NCI-H2081 (cell line): Measurements from ENCODE around the gene FAHD2A.
"Not testable (repeated sequence)": the region's sequence is repeated elsewhere in the genome, so short reads cannot be mapped to it uniquely, and the experiment has no call there.

Experiments used
- DNase-seq, 2 experiments: peaks; one replicate each; lab custom pipeline; 2025; lab: John Stamatoyannopoulos, UW

The FAHD2A gene

GRCh38 chr2:95402370-95403203 is at the start of gene FAHD2A:
Gene FAHD2A (plus strand): TSS chr2:95402708. CDS start chr2:95405559, 2,851 bp downstream.
- peak; percentile 87 to 91 for DNase-seq

GRCh38 chr2:95353055-95353575 is 49.4 kb upstream of the FAHD2A start:
- DNase-seq: no peak

GRCh38 chr2:95353613-95354468 is 48.7 kb upstream of the FAHD2A start:
- no peak for DNase-seq

DNA sequence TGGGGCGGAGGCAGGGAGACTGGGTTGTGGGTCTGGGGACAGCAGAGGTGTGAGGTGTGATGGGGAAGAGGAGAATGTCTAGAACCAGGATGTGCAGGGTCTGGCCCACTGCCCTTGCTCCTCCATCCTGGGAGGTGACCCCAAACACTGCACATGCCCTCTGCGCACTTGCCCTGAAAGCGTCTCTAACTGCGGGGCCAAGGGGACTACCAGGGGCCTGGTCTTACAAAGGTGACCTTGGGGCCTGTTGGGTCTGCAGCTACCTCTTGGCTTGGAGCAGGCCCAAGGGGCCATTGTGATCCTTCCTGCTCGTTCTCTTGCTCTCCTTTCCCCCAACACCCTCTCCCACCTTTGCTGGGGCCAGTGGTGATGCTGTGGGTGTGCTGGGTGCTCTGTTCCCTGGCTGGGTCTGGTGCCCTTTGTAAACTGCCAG is 48.0 kb upstream of the FAHD2A start:
- DNase-seq: no peak

GRCh38 chr2:95354925-95355324 is 47.6 kb upstream of the FAHD2A start:
- no peak for DNase-seq

- not testable (repeated sequence) for DNase-seq
Measured at GRCh38 chr2:95355486-95355885, 47.0 kb upstream of the FAHD2A start.

DNA sequence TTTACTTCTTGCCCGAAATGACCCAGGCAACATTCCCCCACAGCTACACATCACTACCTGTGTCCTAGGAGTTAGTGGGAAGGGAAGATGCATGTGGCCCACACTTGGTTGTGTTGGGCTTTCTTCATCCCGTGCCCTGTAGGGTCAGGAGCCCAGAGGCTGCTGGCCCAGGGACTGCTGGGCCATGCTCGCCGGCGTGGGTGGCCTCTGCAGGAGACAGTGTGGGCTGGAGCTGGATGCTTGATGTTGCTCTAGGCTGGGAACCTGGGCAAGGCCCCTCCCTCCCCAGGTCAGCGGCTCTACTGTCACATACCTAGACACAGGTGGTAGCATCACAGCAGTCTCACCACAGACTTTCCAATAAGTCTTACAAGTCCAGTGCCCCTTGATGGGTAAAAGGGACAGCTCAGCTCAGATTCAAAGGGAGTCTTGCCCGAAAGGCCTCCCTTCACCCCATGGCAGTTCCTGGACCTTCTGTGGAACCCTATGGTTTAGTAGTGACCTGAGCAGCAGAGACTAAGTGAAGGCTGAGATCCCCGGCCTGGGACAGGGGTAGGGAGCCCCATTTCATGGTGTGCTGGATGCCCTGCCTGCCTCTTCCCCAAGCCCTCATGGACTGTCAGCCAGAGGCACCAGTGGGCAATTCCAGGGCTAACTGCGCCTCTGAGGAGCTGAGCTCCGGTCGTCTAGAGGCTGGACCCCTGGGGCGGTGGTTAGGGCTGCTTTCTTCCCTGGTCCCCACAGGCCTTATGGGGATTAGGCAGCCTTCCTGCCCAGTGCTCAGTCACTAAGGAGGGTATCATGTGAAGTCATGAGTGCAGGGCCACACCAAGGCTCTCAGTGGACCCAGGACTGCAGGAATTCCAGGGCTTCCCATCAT is 45.4 kb upstream of the FAHD2A start:
- DNase-seq: no peak

DNA sequence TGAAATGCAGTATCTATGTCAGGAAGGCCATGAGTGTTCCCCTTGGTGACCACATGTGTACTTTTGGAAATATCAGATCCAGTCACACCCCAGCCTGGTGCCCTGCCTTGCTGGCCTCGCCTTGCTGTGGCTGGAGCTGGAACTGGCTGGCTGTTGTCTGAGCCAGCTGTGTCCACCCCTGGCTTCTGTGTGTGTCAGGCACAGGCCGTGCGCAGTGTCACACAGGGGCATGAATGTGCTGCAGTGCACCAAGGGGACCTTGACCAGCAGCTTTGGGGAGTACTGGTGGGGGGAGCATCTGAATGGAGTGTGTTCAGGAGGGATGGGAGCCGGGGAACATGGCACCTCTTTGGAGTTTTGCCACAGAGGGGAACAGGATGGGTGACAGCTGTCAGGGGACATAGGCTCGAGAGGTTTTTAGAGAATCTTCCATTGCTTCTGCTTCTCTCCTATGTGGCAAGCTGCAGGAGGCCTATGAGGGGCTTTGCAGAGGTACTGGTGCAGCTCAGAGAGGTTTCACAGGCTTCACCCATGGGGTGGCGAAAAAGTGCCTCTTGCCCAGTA is 44.7 kb upstream of the FAHD2A start:
- no peak for DNase-seq

DNA sequence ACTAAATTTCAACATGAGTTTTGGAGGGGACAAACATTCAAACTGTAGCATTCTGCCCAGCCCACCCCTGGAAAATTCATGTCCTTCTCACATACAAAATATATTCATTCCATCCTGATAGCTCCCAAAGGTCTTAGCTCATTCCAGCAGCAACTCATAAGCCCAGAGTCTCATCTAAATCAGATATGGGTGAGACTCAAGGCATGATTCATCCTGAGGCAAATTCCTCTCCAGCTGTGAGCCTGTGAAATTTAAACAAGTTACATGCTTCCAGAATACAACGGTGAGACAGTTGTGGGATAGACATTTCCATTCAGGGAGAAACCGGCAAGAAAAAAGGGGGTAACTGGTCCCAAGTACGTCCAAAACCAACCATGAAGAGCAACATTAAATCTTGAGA is 43.5 kb upstream of the FAHD2A start:
- DNase-seq: no peak

- DNase-seq: no peak
Measured at GRCh38 chr2:95359501-95359930, 43.0 kb upstream of the FAHD2A start.

DNA sequence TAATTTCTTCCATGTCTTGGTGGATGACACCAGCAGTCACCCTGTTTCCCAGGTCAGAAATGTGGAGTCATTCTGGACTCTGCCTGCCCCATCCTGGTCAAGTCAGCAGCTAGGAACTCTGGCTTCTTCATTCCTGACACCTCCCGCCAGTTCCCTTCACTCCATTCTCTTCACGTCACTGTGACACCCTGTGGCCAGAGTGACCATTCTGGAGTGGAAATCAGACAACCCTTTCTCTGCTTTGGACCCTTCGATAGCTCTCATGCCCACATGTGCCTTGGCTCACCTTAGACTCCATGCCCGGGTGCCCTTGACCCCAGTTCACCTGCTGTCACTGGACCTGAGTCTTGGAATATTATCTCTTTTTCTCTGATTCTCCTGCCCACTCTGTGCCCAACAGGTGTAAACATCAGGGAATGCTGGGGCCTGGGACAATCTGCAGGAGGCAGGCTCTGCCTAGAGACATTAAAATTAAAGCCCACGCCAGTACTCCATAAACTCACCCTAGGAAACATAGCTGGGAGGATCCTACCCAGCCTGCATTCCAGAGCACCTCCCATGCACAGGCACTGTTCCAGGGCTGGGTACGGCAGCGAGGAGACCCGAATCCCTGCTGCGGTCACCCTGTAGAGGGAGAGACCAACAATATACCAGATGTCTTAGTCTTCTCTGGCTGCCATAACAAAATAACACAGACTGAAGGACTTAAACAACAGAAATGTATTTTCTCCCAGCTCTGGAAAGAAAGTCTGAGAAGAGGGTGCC is 41.1 kb upstream of the FAHD2A start:
- DNase-seq: no peak

DNA sequence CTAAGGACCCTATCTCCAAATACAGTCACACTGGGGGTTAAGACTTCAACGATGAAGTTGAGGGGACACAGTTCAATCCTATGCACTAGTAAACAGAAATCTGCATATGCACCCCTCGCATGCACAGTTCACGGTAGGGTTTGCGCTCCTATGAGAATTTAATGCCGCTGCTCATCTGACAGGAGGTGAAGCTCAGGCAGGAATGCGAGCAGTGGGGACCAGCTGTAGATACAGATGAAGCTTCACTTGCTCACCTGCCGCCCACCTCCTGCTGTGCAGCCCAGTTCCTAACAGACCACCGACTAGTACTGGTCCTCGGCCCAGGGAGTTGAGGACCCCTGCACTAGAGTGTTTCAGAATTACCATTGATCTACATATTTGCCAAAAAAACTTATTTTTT is 40.0 kb upstream of the FAHD2A start:
- DNase-seq: no peak

DNA sequence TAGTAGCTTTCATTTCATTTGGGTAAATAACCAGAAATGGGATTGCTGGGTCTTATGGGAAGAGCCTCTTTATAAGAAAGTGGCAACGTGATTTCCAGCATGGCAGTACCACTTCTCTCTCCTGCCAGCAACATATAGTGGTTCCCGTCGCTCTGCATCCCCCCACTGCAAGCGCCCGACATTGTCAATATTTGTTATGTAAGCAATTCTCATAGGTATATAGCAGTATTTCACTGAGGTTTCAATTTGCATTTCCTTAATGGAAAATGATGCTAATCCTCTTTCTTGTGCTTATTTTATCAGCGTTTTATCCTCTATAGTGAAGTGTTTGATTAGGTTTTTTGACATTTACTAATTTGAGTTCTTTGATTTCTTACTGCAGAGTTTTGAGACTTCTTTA is 36.0 kb upstream of the FAHD2A start:
- DNase-seq: no peak

- no peak for DNase-seq
Measured at GRCh38 chr2:95372216-95372829, 30.2 kb upstream of the FAHD2A start.

DNA sequence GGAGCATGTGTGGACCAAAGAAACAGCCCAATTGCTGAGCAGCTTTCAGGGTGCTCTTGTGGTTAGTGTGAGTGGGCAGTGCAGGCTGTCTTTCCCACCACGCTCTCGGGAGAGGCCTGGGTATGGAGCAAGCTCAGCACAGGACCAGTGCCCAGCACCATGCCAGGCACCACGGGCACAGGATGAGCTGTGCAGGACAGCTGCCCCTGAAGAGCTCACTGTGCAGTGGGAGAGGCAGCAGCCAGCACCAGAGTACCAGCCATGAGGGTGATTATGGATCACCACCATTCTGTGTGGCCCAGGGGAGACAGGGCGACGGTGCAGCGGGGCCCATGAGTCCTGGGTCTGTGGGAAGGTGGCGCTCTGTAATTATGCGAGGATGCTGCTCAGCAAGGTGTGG is 29.7 kb upstream of the FAHD2A start:
- DNase-seq: no peak

GRCh38 chr2:95374029-95374428 is 28.5 kb upstream of the FAHD2A start:
- DNase-seq: no peak

GRCh38 chr2:95374451-95374920 is 28.0 kb upstream of the FAHD2A start:
- DNase-seq: no peak

GRCh38 chr2:95374921-95375471 is 27.5 kb upstream of the FAHD2A start:
- no peak for DNase-seq

DNA sequence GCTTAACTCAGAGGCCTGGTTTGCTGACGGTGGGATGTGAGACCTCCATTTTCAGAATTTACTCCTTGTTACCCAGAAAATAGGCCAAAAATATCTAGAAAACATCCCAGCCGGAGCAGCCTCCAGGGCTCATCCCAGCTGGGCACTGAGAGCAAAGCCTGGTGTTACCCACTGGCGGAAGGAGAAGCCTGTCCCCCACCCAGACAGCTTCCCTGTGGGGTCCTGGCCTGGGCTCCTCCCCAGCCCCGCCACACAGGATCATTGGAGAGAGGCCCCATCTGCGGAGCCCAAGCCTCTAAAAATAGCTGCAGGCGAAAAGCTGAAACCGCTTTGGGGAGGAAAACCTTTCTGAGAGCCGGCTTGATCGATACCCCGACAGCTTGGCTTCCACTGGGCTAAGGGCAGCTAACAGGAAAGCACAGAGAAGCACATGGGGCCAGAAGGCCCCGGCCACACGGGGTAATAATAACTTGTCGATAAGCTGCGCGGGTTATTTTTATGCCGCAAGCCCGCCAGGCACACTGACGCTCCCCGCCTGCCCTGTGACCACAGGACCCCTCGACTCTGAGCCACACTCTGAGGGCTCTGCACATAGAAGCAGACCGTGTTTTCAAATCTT is 26.9 kb upstream of the FAHD2A start:
- DNase-seq: no peak
